OCI-LY3 (cell line): ENCODE data around the gene CCL21.

Experiments
- H2AFZ ChIP-seq: fragments of 200-600, 300-600 bp; shearing (Covaris generic); 2 replicates; pipeline ENCODE4 v1.6.0; 2014; ENCODE audit warnings: antibody characterized with exemption, low read depth, low read length
- H3K27ac ChIP-seq: fragments of 200-600, 300-600 bp; sonication (generic); 2 replicates; pipeline ENCODE4 v1.5.1; 2014; ENCODE audit warnings: mild to moderate bottlenecking, low read length, moderate library complexity, mixed read lengths
- H3K27me3 ChIP-seq: fragments of 200-600, 300-600 bp; sonication (generic); 2 replicates; pipeline ENCODE4 v1.6.1; 2014; ENCODE audit warnings: low read depth, low read length, mixed read lengths
- H3K36me3 ChIP-seq: fragments of 200-600, 300-600 bp; sonication (generic); replicated peaks from 2 replicates; pipeline ENCODE3; 2014; ENCODE audit warnings: low read depth, low read length, mixed read lengths
- H3K4me1 ChIP-seq: fragments of 300-600, 200-600 bp; sonication (generic); 2 replicates; pipeline ENCODE4 v1.6.1; 2014; ENCODE audit warnings: low read length, mixed read lengths
- H3K4me2 ChIP-seq: fragments of 200-600, 300-600 bp; sonication (generic); 2 replicates; pipeline ENCODE4 v1.6.1; 2014; ENCODE audit warnings: low read length, mixed read lengths
- H3K4me3 ChIP-seq: fragments of 300-600, 200-600 bp; sonication (generic); 2 replicates; pipeline ENCODE4 v1.5.1; 2014; ENCODE audit warnings: antibody characterized with exemption, mild to moderate bottlenecking, low read length, moderate library complexity
- H3K79me2 ChIP-seq: fragments of 300-600, 200-600 bp; shearing (Covaris generic); 2 replicates; pipeline ENCODE4 v1.6.1; 2014; ENCODE audit warnings: mild to moderate bottlenecking, low read length, mixed read lengths
- H3K9ac ChIP-seq: fragments of 300-600, 200-600 bp; shearing (Covaris generic); 2 replicates; pipeline ENCODE4 v1.6.0; 2014; ENCODE audit warnings: mild to moderate bottlenecking, low read length, moderate library complexity
- H3K9me3 ChIP-seq: fragments of 200-600, 300-600 bp; shearing (Covaris generic); 2 replicates; pipeline ENCODE4 v1.6.1; 2014; ENCODE audit warnings: low read length, mixed read lengths; ENCODE audit not compliant: insufficient read depth
- H4K20me1 ChIP-seq: fragments of 200-600, 300-600 bp; sonication (generic); 2 replicates; pipeline ENCODE4 v1.6.1; 2016; ENCODE audit warnings: low read length, mixed read lengths; ENCODE audit not compliant: insufficient read depth
- CTCF ChIP-seq: fragments of 200-600, 300-600 bp; sonication (generic); IDR thresholded peaks from 2 replicates; pipeline ENCODE4 v1.5.1; 2014; ENCODE audit warnings: antibody characterized with exemption, low read length, low read depth
- EZH2phosphoT487 ChIP-seq: fragments of 200-600 bp; shearing (Covaris generic); IDR thresholded peaks from 2 replicates; pipeline ENCODE4 v1.6.1; 2018; ENCODE audit warnings: antibody characterized with exemption, mixed run types, low read depth

CCL21 gene

DNA sequence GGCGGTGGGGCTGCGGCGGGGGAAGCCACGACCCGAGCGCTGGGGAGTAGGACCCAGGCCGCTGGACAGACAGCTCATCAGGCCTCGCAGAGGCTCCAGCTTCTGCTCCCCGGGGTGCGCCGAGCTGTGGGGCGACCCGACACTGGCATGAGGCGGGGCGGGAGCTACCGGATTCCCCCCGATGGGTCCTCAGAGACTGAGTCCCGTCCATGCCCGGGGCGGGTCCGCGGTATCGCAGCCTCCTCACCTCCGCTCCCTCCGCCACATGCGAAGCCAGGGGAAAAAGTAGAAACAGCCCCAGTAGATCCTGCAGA is 44.9 kb downstream of the CCL21 start:
- Histone ChIP-seq H2AFZ (0 out of 2 replicates have a peak overlapping the region, but pooled peaks have one; percentile 17), H3K9ac (peak overlapping the region; percentile 59), H3K36me3 (peaks cover 9% of the 10 kb centered on the region), H3K4me3 (peak overlapping the region; percentile 96), H3K27me3 (no peaks in the 10 kb centered on the region), H3K4me1 (peaks cover 8% of the 10 kb centered on the region), H3K79me2 (no peaks in the 10 kb centered on the region), H3K27ac (peak overlapping the region; percentile 49), H3K4me2 (peak overlapping the region; percentile 93), H3K9me3 (no peaks in the 10 kb centered on the region), H4K20me1 (no peaks in the 10 kb centered on the region)
- no peak for TF ChIP-seq EZH2phosphoT487
- no peak for TF ChIP-seq CTCF

DNA sequence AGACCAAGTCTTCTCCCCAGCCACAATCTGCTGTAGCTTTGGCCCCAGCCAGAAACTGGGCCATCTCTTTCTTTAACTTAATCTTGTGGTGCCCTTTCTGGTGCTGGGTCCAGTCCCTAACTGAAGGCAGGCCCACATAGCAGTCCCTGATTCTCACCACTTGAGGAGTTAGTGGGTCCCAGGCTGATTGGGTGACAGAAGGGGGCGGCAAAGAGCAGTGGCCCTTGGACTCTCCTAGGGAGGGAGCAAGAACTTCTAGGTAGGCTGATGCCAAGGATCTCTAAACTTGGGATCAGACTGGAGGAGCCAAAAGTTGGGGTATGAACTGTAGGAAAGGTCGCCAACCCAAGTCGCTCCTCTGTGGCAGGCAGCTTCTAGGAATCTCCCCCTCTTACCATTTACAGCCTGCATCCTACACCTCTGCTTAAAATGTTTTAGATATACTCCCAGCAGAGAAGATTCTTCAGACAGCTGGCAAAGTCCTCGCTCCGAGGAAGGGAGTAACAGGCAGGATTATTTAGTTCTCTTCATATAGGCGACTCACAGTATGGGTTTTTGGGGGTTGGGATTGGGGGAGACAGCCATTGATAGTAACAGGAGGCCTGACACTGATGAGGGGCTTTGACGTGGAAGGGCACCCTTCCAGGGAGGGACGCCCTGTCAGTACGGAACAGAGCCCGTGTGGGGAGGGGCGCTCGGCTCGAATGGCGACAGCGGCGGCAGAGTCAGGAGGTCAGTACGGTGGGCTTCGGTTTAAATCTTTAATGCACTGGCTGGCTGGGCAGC is 45.5 kb downstream of the CCL21 start:
- Histone ChIP-seq H3K4me3 (peak overlapping the region; percentile 96), H3K36me3 (peaks cover 4% of the 10 kb centered on the region), H3K9me3 (no peaks in the 10 kb centered on the region), H4K20me1 (no peaks in the 10 kb centered on the region), H3K27me3 (no peaks in the 10 kb centered on the region), H2AFZ (0 out of 2 replicates have a peak overlapping the region, but pooled peaks have one; percentile 17), H3K27ac (peak overlapping the region; percentile 49), H3K9ac (peak overlapping the region; percentile 59), H3K79me2 (no peaks in the 10 kb centered on the region), H3K4me2 (peak overlapping the region; percentile 93), H3K4me1 (peaks cover 14% of the 10 kb centered on the region)
- TF ChIP-seq EZH2phosphoT487 (no peak), CTCF (peak; percentile 94)

DNA sequence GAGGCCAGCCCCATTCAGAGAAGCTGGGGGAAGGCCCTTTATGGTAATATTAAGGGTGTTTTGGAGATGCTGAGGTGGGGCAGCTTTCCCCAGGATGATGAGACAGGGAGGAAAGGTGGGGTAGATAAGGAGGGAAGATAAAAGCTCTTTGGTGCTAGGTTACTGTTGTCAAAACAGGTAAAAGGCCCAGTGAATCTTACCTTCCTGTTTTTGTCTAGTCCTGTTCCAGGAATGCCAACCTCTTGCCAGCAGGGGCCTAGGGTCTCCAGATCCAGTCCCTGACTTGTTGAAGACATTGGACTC is 46.7 kb downstream of the CCL21 start:
- Histone ChIP-seq H3K79me2 (no peaks in the 10 kb centered on the region), H3K9ac (no peak overlapping the region), H3K4me1 (peaks cover 19% of the 10 kb centered on the region), H3K4me2 (no peak overlapping the region), H2AFZ (no peak overlapping the region), H4K20me1 (no peaks in the 10 kb centered on the region), H3K9me3 (no peaks in the 10 kb centered on the region), H3K4me3 (no peak overlapping the region), H3K27ac (no peak overlapping the region), H3K36me3 (no peaks in the 10 kb centered on the region), H3K27me3 (no peaks in the 10 kb centered on the region)
- TF ChIP-seq EZH2phosphoT487 (no peak), CTCF (no peak)

GRCh38 chr9:34662526-34663302 is 47.2 kb downstream of the CCL21 start, which contains the start of gene CCL27:
Gene CCL27 (minus strand): TSS chr9:34662657. CDS start chr9:34662633, 24 bp downstream.
- Histone ChIP-seq H3K27ac (no peak within 1 kb of the TSS), H3K9ac (no peak within 1 kb of the TSS)

More at GRCh38 chr9:34662526-34663302, 47.2 kb downstream of the CCL21 start, which contains the start of gene CCL27:
- Histone ChIP-seq H3K9me3 (no peaks in the 10 kb centered on the region), H3K4me3 (no peak within 1 kb of the TSS), H3K27me3 (no peaks in the 10 kb centered on the region), H3K4me2 (no peak within 1 kb of the TSS), H2AFZ (no peak within 1 kb of the TSS), H4K20me1 (no peaks in the 10 kb centered on the region), H3K79me2 (no peaks in the 10 kb centered on the region), H3K36me3 (no peaks in the 10 kb centered on the region), H3K4me1 (peaks cover 24% of the 10 kb centered on the region)
- TF ChIP-seq EZH2phosphoT487 (no peak), CTCF (no peak)
